MCF 10A (cell line): ENCODE results near the gene NUDT10. TPM values are rescaled to one million over a fixed set of nuclear protein-coding genes. Genes with fewer than 3 reads are reported as not detected.

Experiments used
- BruUV-seq: library from RNA; stranded (reverse); fragments of 400-500 nt; replicated peaks from 2 replicates; lab custom pipeline; 2021; lab: Mats Ljungman, UMichigan
- CTCF ChIA-PET: fragments of 300-600 bp; sonication (Branson Sonifier 250); formaldehyde crosslinking; extraction: SDS; loops from one replicate; lab custom pipeline; 2021; ENCODE audit warnings: antibody characterized with exemption, inconsistent platforms; lab: Yijun Ruan, JAX
- POLR2A ChIA-PET: fragments of 300-600, 350-650 bp; sonication (Branson Sonifier 250); formaldehyde crosslinking; extraction: SDS; loops from one replicate; lab custom pipeline; 2020; ENCODE audit warnings: antibody characterized with exemption, inconsistent platforms; lab: Yijun Ruan, JAX
- DNase-seq: peaks from one replicate; pipeline ENCODE4 v3.0.0-alpha.2; 2018; ENCODE audit not compliant: unreplicated experiment
- H3K27ac Mint-ChIP-seq: one replicate; pipeline ENCODE4 v1.8.0; 2022; ENCODE audit warnings: mild to moderate bottlenecking, low read depth, mixed read lengths; ENCODE audit not compliant: unreplicated experiment
- H3K27me3 Mint-ChIP-seq: one replicate; pipeline ENCODE4 v1.8.0; 2022; ENCODE audit warnings: mixed read lengths; ENCODE audit not compliant: insufficient read depth, unreplicated experiment
- H3K36me3 Mint-ChIP-seq: one replicate; pipeline ENCODE4 v1.8.0; 2022; ENCODE audit warnings: mild to moderate bottlenecking, moderate library complexity, mixed read lengths; ENCODE audit not compliant: insufficient read depth, unreplicated experiment
- H3K4me1 Mint-ChIP-seq: one replicate; pipeline ENCODE4 v1.8.0; 2022; ENCODE audit warnings: mixed read lengths; ENCODE audit not compliant: insufficient read depth, unreplicated experiment
- H3K4me3 Mint-ChIP-seq: one replicate; pipeline ENCODE4 v1.8.0; 2022; ENCODE audit warnings: mild to moderate bottlenecking, moderate library complexity, mixed read lengths; ENCODE audit not compliant: unreplicated experiment
- H3K9me3 Mint-ChIP-seq: one replicate; pipeline ENCODE4 v1.8.0; 2022; ENCODE audit warnings: mixed read lengths; ENCODE audit not compliant: unreplicated experiment
- intact Hi-C: fragments of 100-400 bp; cut with micrococcal nuclease; formaldehyde crosslinking; loops from 2 replicates; pipeline ENCODE4 v1.14.1; 2022
- total RNA-seq: library from RNA; stranded (reverse); gene quantifications from 2 replicates; pipeline ENCODE4 v1.2.3, GENCODE V29; 2022
- TF ChIP-seq, protein P1 (sequence below): fragments of 200-600 bp; IDR thresholded peaks from one replicate; pipeline ENCODE4 v1.8.0; 2022; ENCODE audit warnings: antibody characterized with exemption, mild to moderate bottlenecking; ENCODE audit not compliant: unreplicated experiment

Gene NUDT10
- total RNA-seq, 1 experiment from 2014 or later: not detected

DNA sequence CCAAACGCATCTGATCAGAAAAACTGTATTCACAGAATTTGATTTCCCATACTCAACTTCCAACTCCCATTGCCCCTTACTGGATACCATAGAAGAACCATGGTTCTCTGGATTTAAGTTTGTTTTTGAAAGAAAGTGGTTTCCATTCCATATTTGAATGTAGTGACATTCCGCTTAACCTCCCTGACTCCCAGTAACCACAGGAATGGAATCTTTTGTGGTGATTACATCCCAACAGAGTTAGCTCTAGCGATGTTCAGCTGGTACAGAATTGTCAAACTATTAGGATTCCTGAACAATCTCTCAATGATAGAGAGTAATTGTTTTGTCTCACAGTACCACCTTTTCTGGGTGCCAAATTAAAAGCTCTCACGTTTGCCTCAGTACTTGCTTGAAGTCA lies 1.7 kb downstream of the NUDT10 start:
- Mint-ChIP-seq H3K4me3 (no peak overlapping the region), H3K27ac (no peak overlapping the region), H3K27me3 (peaks cover 12% of the 10 kb centered on the region), H3K36me3 (no peaks in the 10 kb centered on the region), H3K9me3 (peaks cover 8% of the 10 kb centered on the region), H3K4me1 (no peaks in the 10 kb centered on the region)
- intact Hi-C loops: no loop called here
- DNase-seq: no peak
- TF ChIP-seq, protein P1, sequence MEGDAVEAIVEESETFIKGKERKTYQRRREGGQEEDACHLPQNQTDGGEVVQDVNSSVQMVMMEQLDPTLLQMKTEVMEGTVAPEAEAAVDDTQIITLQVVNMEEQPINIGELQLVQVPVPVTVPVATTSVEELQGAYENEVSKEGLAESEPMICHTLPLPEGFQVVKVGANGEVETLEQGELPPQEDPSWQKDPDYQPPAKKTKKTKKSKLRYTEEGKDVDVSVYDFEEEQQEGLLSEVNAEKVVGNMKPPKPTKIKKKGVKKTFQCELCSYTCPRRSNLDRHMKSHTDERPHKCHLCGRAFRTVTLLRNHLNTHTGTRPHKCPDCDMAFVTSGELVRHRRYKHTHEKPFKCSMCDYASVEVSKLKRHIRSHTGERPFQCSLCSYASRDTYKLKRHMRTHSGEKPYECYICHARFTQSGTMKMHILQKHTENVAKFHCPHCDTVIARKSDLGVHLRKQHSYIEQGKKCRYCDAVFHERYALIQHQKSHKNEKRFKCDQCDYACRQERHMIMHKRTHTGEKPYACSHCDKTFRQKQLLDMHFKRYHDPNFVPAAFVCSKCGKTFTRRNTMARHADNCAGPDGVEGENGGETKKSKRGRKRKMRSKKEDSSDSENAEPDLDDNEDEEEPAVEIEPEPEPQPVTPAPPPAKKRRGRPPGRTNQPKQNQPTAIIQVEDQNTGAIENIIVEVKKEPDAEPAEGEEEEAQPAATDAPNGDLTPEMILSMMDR: no peak
- POLR2A ChIA-PET: no interaction called here
- BruUV-seq: no TSS peak
- CTCF ChIA-PET: interaction anchor here (3.5 kb wide), 1 partner anchor 87 kb away, joined by 26 read pairs; no protein-coding TSS in a partner anchor

- CTCF ChIA-PET: interaction anchor here (0.6 to 4.0 kb wide), 25 partner anchors 10 to 587 kb away, joined by 3 to 43 read pairs (median 4); no protein-coding TSS in a partner anchor
- H3K9me3 Mint-ChIP-seq: peaks cover 5% of the 10 kb centered on the region
- peaks cover 12% of the 10 kb centered on the region for H3K27me3 Mint-ChIP-seq
- H3K4me1 Mint-ChIP-seq: no peaks in the 10 kb centered on the region
- intact Hi-C loops: loop anchor here (1.0 kb wide), 2 partner anchors 84 to 125 kb away; no protein-coding TSS in a partner anchor
- peaks cover 6% of the 10 kb centered on the region for H3K36me3 Mint-ChIP-seq
- H3K4me3 Mint-ChIP-seq: no peak overlapping the region
- no peak overlapping the region for H3K27ac Mint-ChIP-seq
- TF ChIP-seq, protein P1: peak; percentile 39
- DNase-seq: peak; percentile 24
- POLR2A ChIA-PET: interaction anchor here (0.6 to 0.9 kb wide), 2 partner anchors 84 to 159 kb away, joined by 3 to 4 read pairs; no protein-coding TSS in a partner anchor
- BruUV-seq: no TSS peak
Measured at GRCh38 chrX:51336584-51336983, 4.0 kb downstream of the NUDT10 start.

DNA sequence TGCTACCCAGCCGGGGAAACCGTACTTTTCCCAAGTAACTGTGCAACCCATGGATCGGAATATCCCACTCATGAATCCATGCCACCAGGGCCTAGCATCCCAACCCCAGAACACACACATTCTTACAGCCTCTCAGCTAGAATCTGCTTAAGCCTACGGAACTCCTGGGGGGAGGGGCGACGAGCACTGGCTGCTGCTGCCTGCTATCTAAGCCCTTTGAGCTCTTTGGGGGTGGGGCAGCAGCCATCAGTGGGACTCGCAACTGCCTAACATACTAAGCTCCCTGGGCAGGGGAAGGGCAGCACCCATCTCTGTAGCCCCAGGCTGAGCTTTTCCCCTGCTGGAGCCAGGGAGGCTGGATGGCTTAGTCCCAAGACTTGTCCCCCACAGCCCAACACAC lies 28.6 kb downstream of the NUDT10 start:
- Mint-ChIP-seq H3K27ac (no peak overlapping the region), H3K4me3 (no peak overlapping the region), H3K9me3 (peaks cover 31% of the 10 kb centered on the region), H3K27me3 (peaks cover 11% of the 10 kb centered on the region), H3K4me1 (no peaks in the 10 kb centered on the region), H3K36me3 (no peaks in the 10 kb centered on the region)
- ChIA-PET CTCF (no interaction called here), POLR2A (no interaction called here)
- no peak for DNase-seq
- TF ChIP-seq, protein P1: no peak
- no TSS peak for BruUV-seq
- intact Hi-C loops: no loop called here

DNA sequence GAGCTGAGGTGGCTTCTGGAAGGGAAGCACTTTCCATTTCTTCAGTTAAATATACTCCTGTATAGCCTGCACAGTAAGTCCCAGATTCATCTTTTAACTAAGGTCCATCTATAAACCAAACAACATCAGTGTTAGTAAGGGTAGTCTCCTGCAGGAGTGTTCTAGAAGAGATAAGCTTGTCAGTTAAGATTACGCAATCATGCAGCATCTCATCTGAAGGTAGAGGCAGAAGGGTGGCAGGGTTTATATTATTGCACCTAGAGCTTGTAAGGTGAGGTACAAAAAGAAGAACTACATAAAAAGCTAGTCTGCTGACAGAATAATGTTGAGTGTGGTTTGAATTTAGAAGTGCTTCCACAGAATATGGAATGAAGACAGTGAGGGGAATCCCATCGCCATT lies 44.0 kb downstream of the NUDT10 start:
- H3K9me3 Mint-ChIP-seq: no peaks in the 10 kb centered on the region
- no peak for DNase-seq
- POLR2A ChIA-PET: no interaction called here
- no TSS peak for BruUV-seq
- H3K27me3 Mint-ChIP-seq: peaks cover 32% of the 10 kb centered on the region
- intact Hi-C loops: no loop called here
- CTCF ChIA-PET: interaction anchor here (1.2 to 1.3 kb wide), 2 partner anchors 40 to 84 kb away, joined by 3 read pairs; no protein-coding TSS in a partner anchor
- TF ChIP-seq, protein P1: no peak
- no peaks in the 10 kb centered on the region for H3K36me3 Mint-ChIP-seq
- no peaks in the 10 kb centered on the region for H3K4me1 Mint-ChIP-seq
- no peak overlapping the region for H3K27ac Mint-ChIP-seq
- no peak overlapping the region for H3K4me3 Mint-ChIP-seq

Other genes with a start within 250 kb of the NUDT10 start
- gene NUDT11, start 163.8 kb downstream of the NUDT10 start, total RNA-seq: 1.1 and 1.9 TPM in 2 replicates